ENCODE results near the gene GARNL3.

DNA sequence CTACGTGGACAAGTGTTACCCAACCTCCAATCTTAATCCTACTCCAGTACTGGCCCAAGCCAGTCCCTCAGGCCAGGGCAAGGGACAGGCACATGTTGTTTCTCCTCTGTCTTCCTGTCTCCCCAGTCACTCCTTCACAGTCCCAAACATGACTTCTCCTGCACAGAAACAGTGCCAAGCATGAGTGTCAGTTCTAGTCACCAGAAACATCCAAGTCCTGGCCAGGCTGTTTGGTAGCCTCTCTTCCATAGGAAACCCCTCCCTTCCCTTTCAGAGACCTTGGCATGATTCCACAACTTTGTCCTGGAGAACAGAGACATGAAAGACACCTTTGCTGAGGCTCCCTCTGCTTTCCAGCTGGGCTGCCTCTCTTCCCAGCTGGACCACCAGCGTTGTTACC, 76.1 kb downstream of the GARNL3 start:
- TF ChIP-seq, protein P1, sequence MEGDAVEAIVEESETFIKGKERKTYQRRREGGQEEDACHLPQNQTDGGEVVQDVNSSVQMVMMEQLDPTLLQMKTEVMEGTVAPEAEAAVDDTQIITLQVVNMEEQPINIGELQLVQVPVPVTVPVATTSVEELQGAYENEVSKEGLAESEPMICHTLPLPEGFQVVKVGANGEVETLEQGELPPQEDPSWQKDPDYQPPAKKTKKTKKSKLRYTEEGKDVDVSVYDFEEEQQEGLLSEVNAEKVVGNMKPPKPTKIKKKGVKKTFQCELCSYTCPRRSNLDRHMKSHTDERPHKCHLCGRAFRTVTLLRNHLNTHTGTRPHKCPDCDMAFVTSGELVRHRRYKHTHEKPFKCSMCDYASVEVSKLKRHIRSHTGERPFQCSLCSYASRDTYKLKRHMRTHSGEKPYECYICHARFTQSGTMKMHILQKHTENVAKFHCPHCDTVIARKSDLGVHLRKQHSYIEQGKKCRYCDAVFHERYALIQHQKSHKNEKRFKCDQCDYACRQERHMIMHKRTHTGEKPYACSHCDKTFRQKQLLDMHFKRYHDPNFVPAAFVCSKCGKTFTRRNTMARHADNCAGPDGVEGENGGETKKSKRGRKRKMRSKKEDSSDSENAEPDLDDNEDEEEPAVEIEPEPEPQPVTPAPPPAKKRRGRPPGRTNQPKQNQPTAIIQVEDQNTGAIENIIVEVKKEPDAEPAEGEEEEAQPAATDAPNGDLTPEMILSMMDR (IDR thresholded peaks at IDR 0.05) = no peak
- no peak for TF ChIP-seq POLR2A (IDR thresholded peaks at IDR 0.05)

Data from breast epithelium (tissue), 3 donors.